ENCODE measurements around the gene ADAMTS14.
"Not testable (repeated sequence)": the region's sequence is repeated elsewhere in the genome, so short reads cannot be mapped to it uniquely, and the experiment has no call there.

ADAMTS14 gene

GRCh38 chr10:70757856-70758255 lies 85.5 kb downstream of the ADAMTS14 start:
- no peak for DNase-seq

GRCh38 chr10:70758757-70759514 lies 86.6 kb downstream of the ADAMTS14 start:
- DNase-seq, result peak; percentile 66

- DNase-seq, result no peak
Measured at GRCh38 chr10:70759781-70760180, 87.5 kb downstream of the ADAMTS14 start.

GRCh38 chr10:70760271-70760787 lies 88.0 kb downstream of the ADAMTS14 start:
- DNase-seq, result no peak

GRCh38 chr10:70761031-70761601 lies 88.8 kb downstream of the ADAMTS14 start:
- no peak for DNase-seq

DNA sequence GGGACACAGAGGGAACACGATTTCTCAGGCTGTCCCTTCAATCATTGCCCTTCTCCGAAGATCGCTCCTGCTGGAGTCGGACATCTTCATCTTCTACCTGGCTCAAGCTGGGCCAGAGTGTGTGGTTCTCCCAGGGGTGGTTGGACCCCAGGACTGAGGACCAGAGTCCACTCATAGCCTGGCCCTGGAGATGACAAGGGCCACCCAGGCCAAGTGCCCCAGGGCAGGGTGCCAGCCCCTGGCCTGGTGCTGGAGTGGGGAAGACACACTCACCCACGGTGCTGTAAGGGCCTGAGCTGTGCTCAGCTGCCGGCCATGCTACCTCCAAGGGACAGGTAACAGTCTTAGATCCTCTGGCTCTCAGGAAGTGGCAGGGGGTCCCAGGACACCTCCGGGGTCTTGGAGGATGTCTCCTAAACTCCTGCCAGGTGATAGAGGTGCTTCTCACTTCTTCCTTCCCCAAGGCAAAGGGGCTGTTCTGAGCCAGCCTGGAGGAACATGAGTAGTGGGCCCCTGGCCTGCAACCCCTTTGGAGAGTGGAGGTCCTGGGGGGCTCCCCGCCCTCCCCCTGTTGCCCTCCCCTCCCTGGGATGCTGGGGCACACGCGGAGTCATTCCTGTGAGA lies 89.5 kb downstream of the ADAMTS14 start:
- DNase-seq, result no peak

DNA sequence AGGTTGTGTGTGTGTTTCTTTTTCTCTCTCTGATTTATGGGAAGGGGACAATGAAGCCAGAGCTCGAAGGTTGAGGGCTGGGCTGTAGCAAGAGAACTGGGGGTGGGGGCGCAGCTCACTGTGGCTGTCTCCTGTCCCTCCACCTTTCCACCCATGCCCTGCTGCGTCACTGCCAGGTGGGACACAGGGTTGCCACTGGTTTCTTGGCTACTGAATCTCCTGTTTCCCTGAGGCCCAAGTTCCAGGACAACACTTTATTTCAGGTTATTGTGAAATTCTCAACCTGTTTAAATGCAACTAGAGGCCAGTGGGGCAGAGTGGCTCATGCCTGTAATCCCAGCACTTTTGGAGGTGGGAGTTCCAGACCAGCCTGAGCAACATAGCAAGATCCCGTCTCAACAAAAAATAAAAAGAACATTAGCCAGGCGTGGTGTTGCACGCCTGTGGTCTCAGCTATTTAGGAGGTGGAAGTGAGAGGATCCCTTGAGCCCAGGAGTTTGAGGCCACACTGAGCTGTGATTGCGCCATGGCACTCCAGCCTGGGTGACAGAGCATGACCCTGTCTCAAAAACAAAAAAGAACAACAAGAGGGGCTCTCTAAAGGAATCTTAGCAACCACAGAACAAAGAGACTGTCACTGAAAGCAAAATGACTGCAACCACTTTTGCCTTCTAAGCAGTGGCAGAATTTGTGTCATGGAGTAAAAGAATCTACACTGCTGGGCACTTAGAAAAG lies 90.3 kb downstream of the ADAMTS14 start:
- no peak for DNase-seq

DNA sequence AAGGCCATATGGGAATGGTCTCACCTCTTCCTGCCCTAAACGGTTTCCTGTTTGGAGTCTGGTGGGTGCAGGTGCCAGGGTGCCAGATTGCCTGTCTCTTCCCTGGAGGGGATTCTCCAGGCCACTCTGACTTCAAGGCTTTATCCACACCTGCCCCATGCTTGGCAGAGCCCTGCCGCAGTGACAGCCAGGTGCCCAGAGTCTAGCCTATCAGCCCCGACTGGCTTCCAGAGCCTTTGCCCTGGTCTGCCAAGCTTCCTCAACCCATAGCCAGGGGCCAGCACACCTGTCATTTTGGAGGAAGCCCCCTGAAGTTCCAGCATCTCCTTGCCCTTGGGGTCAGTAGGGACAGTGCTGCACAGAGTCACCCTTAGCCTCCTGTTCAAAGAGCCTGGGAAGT lies 91.3 kb downstream of the ADAMTS14 start:
- no peak for DNase-seq

DNA sequence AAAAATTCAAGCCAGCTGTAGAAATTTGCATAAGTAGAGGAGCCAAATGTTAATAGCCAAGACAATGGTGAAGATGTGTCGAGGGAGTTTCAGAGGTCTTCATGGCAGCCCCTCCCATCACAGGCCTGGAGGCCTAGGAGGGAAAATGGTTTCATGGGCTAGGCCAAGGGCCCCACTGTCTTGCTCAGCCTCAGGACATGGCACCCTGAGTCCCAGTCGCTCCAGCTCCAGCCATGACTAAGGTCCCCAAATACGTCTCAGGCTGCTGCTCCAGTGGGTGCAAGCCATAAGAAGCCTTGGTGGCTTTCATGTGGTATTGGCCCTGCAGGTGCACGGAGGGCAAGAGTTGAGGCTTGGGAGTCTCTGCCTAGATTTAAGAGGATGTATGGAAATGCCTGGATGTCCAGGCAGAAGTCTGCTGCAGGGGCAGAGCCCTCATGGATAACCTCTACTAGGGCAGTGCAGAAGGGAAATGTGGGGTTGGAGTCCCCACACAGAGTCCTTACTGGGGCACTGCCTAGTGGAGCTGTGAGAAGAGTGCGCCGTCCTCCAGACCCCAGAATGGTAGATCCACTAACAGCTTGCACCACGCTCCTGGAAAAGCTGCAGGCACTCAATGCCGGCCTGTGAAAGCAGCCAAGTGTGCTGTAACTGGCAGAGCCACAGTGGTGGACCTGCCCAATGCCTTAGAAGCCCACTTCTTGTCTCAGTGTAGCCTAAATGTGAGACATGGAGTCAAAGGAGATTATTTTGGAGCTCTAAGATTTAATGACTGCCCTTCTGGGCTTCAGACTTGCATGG lies 93.7 kb downstream of the ADAMTS14 start:
- DNase-seq, result peak; percentile 17

DNA sequence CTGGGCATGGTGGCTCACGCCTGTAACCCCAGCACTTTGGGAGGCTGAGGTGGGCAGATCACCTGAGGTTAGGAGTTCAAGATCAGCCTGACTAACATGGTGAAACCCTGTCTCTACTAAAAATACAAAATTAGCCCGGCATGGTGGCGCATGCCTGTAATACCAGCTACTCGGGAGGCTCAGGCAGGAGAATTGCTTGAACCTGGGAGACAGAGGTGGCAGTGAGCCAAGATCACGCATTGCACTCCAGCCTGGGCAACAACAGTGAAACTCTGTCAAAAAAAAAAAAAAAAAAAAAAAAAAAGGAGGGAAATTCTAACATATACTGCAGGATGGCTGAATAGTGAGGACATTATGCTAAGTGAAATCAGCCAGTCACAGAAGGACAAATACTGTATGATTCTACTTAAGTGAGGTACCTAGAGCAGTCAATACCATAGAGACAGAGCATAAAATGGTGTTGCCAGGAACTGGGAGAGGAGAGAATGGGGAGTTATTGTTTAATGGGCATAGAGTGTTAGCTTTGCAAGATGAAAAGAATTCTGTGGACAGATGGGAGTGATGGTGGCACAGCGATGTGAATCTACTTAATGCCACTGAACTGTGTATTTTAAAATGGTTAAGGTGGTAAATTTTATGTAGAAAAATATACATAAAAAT lies 95.8 kb downstream of the ADAMTS14 start:
- DNase-seq, result not testable (repeated sequence)

DNA sequence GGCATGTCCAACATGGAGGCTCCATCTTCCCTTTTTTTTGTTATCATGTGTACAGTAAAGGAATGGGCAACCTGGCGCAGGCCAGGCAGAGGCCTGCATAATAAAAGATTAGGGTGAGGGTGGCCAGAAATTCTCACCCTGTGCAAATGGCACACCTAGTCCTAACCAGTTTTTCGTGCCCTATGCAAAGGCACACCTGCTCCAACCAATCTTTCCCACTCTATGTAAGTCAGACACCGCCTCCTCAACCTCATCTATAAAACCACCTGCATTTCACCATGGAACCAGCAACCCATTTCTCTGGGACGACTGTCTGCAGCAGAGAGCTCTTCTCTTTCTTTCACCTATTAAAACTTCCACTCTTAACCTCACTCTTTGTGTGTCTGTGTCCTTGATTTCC lies 96.8 kb downstream of the ADAMTS14 start:
- peak; percentile 9 for DNase-seq

- DNase-seq, result no peak
Measured at GRCh38 chr10:70770001-70770400, 97.7 kb downstream of the ADAMTS14 start.

- DNase-seq, result peak; percentile 3
Measured at GRCh38 chr10:70770516-70770915, 98.2 kb downstream of the ADAMTS14 start.

DNA sequence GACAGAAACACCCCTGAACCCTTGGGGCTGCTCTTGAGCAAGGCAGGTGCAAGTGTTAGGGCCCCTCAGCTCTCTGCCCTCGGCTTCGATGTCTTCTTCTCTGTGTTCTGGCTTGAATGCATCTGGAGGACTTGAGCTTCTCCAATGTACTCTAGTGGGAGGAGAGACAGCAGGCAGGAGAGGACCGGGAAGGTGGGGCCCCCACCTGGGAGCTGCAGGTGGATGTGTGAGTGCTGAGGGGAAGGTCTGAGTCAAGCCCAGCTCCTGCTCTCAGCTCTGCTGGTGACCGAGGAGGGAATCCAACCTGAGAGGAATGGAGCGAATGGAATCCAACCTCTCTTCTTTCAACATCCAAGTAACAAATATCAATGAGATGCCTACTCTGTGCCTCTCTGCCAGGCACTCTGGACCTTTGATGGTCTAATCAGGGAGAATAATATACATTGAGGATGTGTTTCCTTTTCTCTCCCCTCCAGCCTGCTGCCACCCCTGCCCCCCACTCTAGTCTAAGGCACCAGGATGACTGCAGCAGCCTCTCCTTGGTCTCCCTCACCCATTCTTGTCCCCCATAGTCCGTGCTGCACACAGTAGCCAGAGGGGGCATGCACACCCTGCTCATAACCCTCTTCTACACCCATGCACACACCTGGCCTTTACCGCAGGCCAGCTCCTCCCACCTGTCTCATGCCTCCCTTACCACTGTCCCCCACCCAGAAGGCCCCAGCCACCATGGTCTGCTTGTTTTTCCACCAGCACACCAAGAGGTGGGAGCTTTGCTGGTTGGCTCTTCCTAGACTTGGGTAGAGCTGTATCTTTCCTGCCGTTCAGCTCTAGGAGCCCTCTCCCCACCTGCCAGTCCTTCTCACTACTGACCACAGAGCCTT lies 99.2 kb downstream of the ADAMTS14 start:
- peak; percentile 12 for DNase-seq

DNA sequence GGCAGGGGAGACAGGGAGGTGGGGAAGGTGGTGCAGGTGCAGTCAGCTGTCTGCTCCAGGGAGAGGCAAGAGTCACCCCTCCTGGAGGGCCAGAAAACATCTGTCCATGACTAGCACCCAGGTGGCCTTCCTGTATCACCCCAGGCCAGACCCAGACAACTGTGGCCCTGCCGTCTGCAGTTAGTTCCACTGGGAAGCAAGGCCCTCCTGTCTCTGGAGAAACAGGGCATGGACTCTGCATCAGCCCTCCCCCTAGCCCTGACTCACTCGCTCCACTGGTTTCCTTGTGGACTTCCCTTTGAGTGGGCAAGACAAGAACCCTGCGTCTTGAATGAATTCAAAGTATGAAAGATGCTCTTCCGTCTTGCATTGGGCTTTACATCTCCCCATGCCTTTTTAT lies 100.3 kb downstream of the ADAMTS14 start:
- peak; percentile 12 for DNase-seq

- no peak for DNase-seq
Measured at GRCh38 chr10:70773461-70773860, 101.2 kb downstream of the ADAMTS14 start.

DNA sequence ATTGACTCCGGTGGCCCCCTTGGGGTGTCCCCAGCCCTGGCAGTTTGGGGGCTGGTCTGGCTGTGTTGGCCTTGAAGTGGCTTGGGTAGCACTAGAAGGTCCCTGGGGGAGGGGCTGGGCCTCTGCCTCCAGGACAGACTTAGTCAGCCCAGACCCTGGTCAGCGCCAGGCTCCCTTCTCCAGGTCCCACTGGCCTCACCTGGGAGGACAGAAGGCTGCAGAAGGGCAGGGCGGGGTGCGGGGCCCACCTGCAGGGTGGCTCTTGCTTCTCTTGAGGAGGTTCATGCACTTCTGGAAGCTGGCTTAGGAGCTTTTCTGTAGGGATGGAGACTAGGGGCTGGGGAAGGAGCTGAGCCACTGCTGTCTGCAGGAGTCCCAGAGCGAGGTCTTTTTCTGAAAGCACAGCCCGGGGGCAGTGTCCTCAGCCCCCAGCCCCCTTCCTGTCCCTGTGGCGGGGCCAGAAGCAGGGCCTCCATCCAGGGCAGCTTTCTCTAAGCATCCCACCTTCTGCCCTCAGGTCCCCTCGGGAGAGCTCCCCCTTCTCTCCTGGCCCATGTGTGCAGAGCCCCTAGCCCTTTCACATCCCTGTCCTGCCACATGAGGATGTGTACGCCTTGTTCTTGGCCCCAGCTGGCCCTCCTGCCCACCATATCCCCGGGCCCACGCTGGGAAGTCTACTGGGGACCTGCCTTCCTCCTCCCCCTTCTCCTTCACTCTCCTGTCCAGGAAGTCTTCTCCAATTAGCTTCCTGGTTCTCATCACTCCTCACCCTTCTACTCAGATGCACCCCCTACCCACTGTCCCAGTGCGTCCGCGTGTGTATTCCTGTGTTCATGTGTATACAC lies 101.9 kb downstream of the ADAMTS14 start:
- DNase-seq, result peak; percentile 17

DNA sequence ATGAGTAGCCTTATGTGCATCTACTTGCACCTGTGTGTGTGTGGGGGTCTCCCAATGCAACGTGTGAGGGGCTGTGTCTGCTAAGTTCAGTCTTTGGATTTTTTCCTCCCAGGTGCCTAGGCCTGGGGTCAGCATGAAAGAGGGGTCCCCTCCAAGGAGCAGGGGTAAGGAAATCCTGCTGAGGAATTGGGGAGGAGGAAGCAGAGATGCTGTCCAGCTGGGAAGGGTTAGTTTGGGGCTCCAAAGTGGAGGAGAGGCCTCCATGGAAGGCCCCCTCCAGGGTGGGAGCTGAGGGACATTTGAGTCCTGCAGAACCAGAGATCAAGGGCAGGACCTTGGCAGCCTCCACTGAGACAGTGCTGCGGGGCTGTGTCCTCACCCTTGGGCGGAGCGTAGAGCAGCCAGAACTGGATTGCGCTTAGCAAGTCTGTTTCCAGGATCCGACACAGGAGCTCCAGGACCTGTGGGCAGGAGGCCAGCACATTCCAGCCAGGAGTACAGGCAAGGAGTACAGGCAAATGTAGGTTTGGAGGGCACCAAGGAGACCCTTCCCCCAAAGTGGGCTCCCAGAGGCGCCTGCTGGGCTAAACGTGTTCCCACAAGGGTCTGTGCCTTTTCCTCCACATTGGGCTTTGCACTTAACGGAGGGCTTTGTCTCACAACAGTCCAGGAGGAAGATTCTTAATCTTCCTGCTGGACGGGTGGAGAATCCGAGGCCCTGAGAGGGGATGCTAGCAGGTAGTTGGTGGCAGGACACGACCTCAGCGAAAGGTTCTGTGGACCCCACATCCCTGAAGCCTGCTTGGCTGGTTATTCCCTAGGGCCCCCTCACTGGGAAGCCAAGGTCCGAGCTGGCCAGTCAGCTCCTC lies 102.7 kb downstream of the ADAMTS14 start:
- DNase-seq, result peak; percentile 12

Data from activated CD4-positive, CD25-positive, alpha-beta regulatory T cell treated with anti-CD3 and anti-CD28 coated beads, Interleukin-2, amount 50 U/mL, for 72 hours (primary cell).